ENCODE data around the gene OR6B1.

OR6B1 gene

GRCh38 chr7:144000020-144000419, at the start of gene OR6B1:
Gene OR6B1, plus strand, starts transcription at chr7:144000320. Its CDS starts 3,677 bp downstream, at chr7:144003997.
- no peak for DNase-seq (ENCODE audit: low spot score)

GRCh38 chr7:143953421-143953820, 46.7 kb upstream of the OR6B1 start:
- DNase-seq (ENCODE audit: low spot score): no peak

GRCh38 chr7:143954135-143954534, 46.0 kb upstream of the OR6B1 start:
- no peak for DNase-seq (ENCODE audit: low spot score)

- no peak for DNase-seq (ENCODE audit: low spot score)
These were observed 45.6 kb upstream of the OR6B1 start, which contains the start of gene OR2F1 for GRCh38 chr7:143954544-143954943. Gene OR2F1, plus strand, starts transcription at chr7:143954844. Its CDS starts 5,127 bp downstream, at chr7:143959971.

- DNase-seq (ENCODE audit: low spot score): no peak
These were observed 41.3 kb upstream of the OR6B1 start for GRCh38 chr7:143958781-143959180.

GRCh38 chr7:143960813-143961610, 39.1 kb upstream of the OR6B1 start:
- DNase-seq (ENCODE audit: low spot score): peak; percentile 11

GRCh38 chr7:143965280-143965679, 34.8 kb upstream of the OR6B1 start:
- no peak for DNase-seq (ENCODE audit: low spot score)

GRCh38 chr7:143967398-143967797, 32.7 kb upstream of the OR6B1 start:
- DNase-seq (ENCODE audit: low spot score): no peak

- DNase-seq (ENCODE audit: low spot score): no peak
These were observed 26.2 kb upstream of the OR6B1 start for GRCh38 chr7:143973870-143974416.

GRCh38 chr7:143974459-143974858, 25.7 kb upstream of the OR6B1 start:
- DNase-seq (ENCODE audit: low spot score): no peak

GRCh38 chr7:143975617-143976016, 24.5 kb upstream of the OR6B1 start:
- peak; percentile 47 for DNase-seq (ENCODE audit: low spot score)

GRCh38 chr7:143978585-143978984, 21.5 kb upstream of the OR6B1 start:
- no peak for DNase-seq (ENCODE audit: low spot score)

- DNase-seq (ENCODE audit: low spot score): peak; percentile 75
These were observed 20.8 kb upstream of the OR6B1 start for GRCh38 chr7:143979359-143979758.

GRCh38 chr7:143979998-143980397, 20.1 kb upstream of the OR6B1 start:
- DNase-seq (ENCODE audit: low spot score): no peak

- DNase-seq (ENCODE audit: low spot score): no peak
These were observed 19.2 kb upstream of the OR6B1 start for GRCh38 chr7:143980746-143981510.

- no peak for DNase-seq (ENCODE audit: low spot score)
These were observed 16.2 kb upstream of the OR6B1 start for GRCh38 chr7:143983960-143984359.

GRCh38 chr7:143987513-143987912, 12.6 kb upstream of the OR6B1 start:
- no peak for DNase-seq (ENCODE audit: low spot score)

GRCh38 chr7:143988976-143989745, 11.0 kb upstream of the OR6B1 start:
- DNase-seq (ENCODE audit: low spot score): no peak

- no peak for DNase-seq (ENCODE audit: low spot score)
These were observed 7.5 kb upstream of the OR6B1 start for GRCh38 chr7:143992670-143993069.

- no peak for DNase-seq (ENCODE audit: low spot score)
These were observed 6.2 kb upstream of the OR6B1 start for GRCh38 chr7:143993924-143994323.

- DNase-seq (ENCODE audit: low spot score): no peak
These were observed 1.4 kb downstream of the OR6B1 start for GRCh38 chr7:144001543-144001942.

GRCh38 chr7:144004703-144005102, 4.6 kb downstream of the OR6B1 start:
- DNase-seq (ENCODE audit: low spot score): no peak

Measured in RKO (cell line).